HCT116 (cell line): ENCODE measurements around the gene FGF22.

Source experiments
- CBX3 ChIP-seq: IDR thresholded peaks from 2 replicates; pipeline ENCODE4 v1.6.1; 2012; ENCODE audit warnings: low read depth
- CEBPB ChIP-seq: IDR thresholded peaks from 2 replicates; pipeline ENCODE4 v1.6.1; 2012; ENCODE audit warnings: low read depth
- CTCF ChIP-seq, 3 experiments: fragments of 200-600 bp in 1 of 3; sonication (generic) in 1 of 3; IDR thresholded peaks in 2 of 3; conservative IDR thresholded peaks in 1 of 3; 2 replicates each; pipeline ENCODE4 v1.5.1; 2012 to 2017; ENCODE audit warnings: low read depth in 2 of 3, low read length in 2 of 3, antibody characterized with exemption in 1 of 3, borderline replicate concordance in 1 of 3, control low read depth in 1 of 3, mild to moderate bottlenecking in 1 of 3, mixed read lengths in 1 of 3, mixed run types in 1 of 3, moderate library complexity in 1 of 3; ENCODE audit not compliant: insufficient read depth in 1 of 3
- EZH2 ChIP-seq: fragments of 200-600 bp; sonication (generic); IDR thresholded peaks from 2 replicates; pipeline ENCODE4 v1.6.1; 2017; ENCODE audit warnings: antibody characterized with exemption, mixed run types
- RAD21 ChIP-seq: IDR thresholded peaks from 2 replicates; pipeline ENCODE4 v1.6.1; 2012; ENCODE audit warnings: low read depth, mild to moderate bottlenecking
- REST ChIP-seq: IDR thresholded peaks from 2 replicates; pipeline ENCODE4 v1.6.1; 2012; ENCODE audit warnings: low read depth
- SP1 ChIP-seq: IDR thresholded peaks from 2 replicates; pipeline ENCODE4 v1.6.1; 2012; ENCODE audit warnings: low read depth
- SRF ChIP-seq: IDR thresholded peaks from 2 replicates; pipeline ENCODE4 v1.6.1; 2012; ENCODE audit warnings: low read depth
- TCF7L2 ChIP-seq: IDR thresholded peaks from 2 replicates; pipeline ENCODE4 v1.7.0; 2011; ENCODE audit warnings: borderline replicate concordance, inconsistent platforms; ENCODE audit not compliant: insufficient read depth, insufficient read length; ENCODE audit errors: extremely low read depth
- ZFX ChIP-seq: fragments of 450-650 bp; IDR thresholded peaks from 2 replicates; pipeline ENCODE4 v1.6.1; 2017
- TF ChIP-seq, protein P1 (sequence below): IDR thresholded peaks from 2 replicates; pipeline ENCODE4 v1.6.1; 2012

DNA sequence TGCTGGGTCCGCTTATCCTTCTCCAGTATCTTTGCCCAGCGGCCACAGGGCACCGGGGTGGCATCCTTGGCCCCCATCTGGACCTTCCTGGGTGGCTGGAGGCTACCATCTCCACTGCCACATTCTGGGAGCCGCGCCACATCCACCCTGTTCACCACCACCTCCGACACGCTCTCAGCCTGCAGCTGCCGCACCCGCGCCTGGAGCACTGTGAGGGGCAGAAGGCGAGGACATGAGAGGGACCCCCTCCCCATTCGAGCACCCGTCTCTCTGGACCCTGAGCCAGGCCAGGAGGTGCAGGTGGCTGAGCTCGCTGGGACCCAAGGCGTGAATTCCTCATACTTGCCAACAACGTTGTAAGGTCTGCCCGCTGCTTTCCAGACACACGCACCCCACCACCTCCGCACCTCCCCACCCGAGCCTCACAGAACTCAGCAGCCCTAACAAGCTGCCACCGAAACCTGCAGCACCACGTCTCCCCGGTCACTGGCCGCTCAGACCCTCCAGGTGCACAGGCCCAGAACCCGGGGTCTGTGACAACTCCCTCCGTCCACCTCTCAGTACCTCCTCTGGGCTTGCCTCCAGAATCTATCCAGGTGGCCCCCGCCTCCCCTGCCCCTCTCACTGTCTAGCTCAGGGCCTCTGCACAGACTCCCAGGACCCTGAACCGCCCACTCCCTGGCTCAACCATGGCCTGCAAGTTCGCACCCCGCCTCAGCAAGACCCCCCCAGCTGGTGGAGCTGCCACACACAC lies 9.5 kb upstream of the FGF22 start:
- TF ChIP-seq CTCF (IDR thresholded peaks at IDR 0.05 in 2 of 3, conservative IDR thresholded peaks at IDR 0.05 in 1 of 3; ENCODE audit: borderline replicate concordance in 1 of 3, insufficient read depth in 1 of 3, low read depth in 2 of 3, low read length in 2 of 3) = no peak
- no peak for TF ChIP-seq ZFX
- TF ChIP-seq REST = no peak
- no peak for TF ChIP-seq RAD21
- TF ChIP-seq SP1 = no peak
- TF ChIP-seq EZH2 = no peak
- TF ChIP-seq TCF7L2 = no peak
- no peak for TF ChIP-seq CEBPB
- no peak for TF ChIP-seq SRF
- TF ChIP-seq CBX3 = no peak
- TF ChIP-seq, protein P1, sequence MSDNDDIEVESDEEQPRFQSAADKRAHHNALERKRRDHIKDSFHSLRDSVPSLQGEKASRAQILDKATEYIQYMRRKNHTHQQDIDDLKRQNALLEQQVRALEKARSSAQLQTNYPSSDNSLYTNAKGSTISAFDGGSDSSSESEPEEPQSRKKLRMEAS = no peak
